IMR-90 (cell line): ENCODE data around the gene ABHD17C. TPM values are rescaled to one million over a fixed set of nuclear protein-coding genes. Genes with fewer than 3 reads are reported as not detected.

Experiments
- ATAC-seq: fragments of 200-7000 bp; cut with Tn5 transposase; 2 replicates; pipeline ENCODE4 v1.9.1; 2020; ENCODE audit warnings: low read depth, mild to moderate bottlenecking, moderate library complexity
- BruUV-seq: library from RNA; stranded (reverse); fragments of 400-500 nt; replicated peaks from 2 replicates; lab custom pipeline; 2021; lab: Mats Ljungman, UMichigan
- CTCF ChIA-PET: fragments of 300-600 bp; formaldehyde crosslinking; extraction: SDS; loops from one replicate; lab custom pipeline; 2021; ENCODE audit warnings: antibody characterized with exemption; lab: Yijun Ruan, JAX
- POLR2A ChIA-PET: fragments of 300-600 bp; sonication (Branson Sonifier 250); formaldehyde crosslinking; loops from one replicate; lab custom pipeline; 2022; ENCODE audit warnings: antibody characterized with exemption; ENCODE audit not compliant: unreplicated experiment; lab: Charles Lee
- DNase-seq: peaks from one replicate; pipeline ENCODE4 v3.0.0; 2013
- H2AFZ ChIP-seq: replicated peaks from 2 replicates; pipeline ENCODE3; 2013; ENCODE audit warnings: low read length, mild to moderate bottlenecking; ENCODE audit not compliant: poor library complexity
- H2AK5ac ChIP-seq: 2 replicates; pipeline ENCODE4 v1.6.1; 2013; ENCODE audit warnings: low read depth, low read length, inconsistent platforms
- H2AK9ac ChIP-seq: replicated peaks from 2 replicates; pipeline ENCODE3; 2013; ENCODE audit warnings: mild to moderate bottlenecking, low read depth, low read length, moderate library complexity; ENCODE audit not compliant: poor library complexity
- H2BK120ac ChIP-seq: 2 replicates; pipeline ENCODE4 v1.6.1; 2013; ENCODE audit warnings: low read depth, low read length, inconsistent platforms
- H2BK15ac ChIP-seq: 3 replicates; pipeline ENCODE4 v1.6.1; 2013; ENCODE audit warnings: low read depth, low read length, inconsistent platforms
- H2BK20ac ChIP-seq: 2 replicates; pipeline ENCODE4 v1.6.1; 2013; ENCODE audit warnings: low read depth, mild to moderate bottlenecking, inconsistent platforms, low read length, moderate library complexity
- H2BK5ac ChIP-seq: 2 replicates; pipeline ENCODE4 v1.6.1; 2013; ENCODE audit warnings: mild to moderate bottlenecking, low read depth, low read length, inconsistent platforms; ENCODE audit not compliant: poor library complexity, severe bottlenecking
- H3K14ac ChIP-seq: replicated peaks from 2 replicates; pipeline ENCODE4 v1.6.1; 2013; ENCODE audit warnings: low read depth, low read length, inconsistent platforms
- H3K18ac ChIP-seq: 2 replicates; pipeline ENCODE4 v1.6.1; 2013; ENCODE audit warnings: low read depth, low read length, control low read depth
- H3K23ac ChIP-seq: 2 replicates; pipeline ENCODE4 v1.6.1; 2013; ENCODE audit warnings: low read depth, low read length, inconsistent platforms
- H3K27ac ChIP-seq: 2 replicates; pipeline ENCODE4 v1.5.1; 2013; ENCODE audit warnings: mild to moderate bottlenecking, control low read depth, low read length; ENCODE audit not compliant: insufficient read depth
- H3K27me3 ChIP-seq: 2 replicates; pipeline ENCODE4 v1.6.1; 2013; ENCODE audit warnings: low read length; ENCODE audit not compliant: control insufficient read depth, insufficient read depth
- H3K36me3 ChIP-seq: 2 replicates; pipeline ENCODE4 v1.6.1; 2013; ENCODE audit warnings: low read length, mixed read lengths; ENCODE audit not compliant: control insufficient read depth, insufficient read depth
- H3K4ac ChIP-seq: 2 replicates; pipeline ENCODE4 v1.6.1; 2013; ENCODE audit warnings: low read depth, low read length, inconsistent platforms
- H3K4me1 ChIP-seq: 2 replicates; pipeline ENCODE4 v1.6.1; 2013; ENCODE audit warnings: low read length, mixed read lengths; ENCODE audit not compliant: control insufficient read depth, insufficient read depth
- H3K4me2 ChIP-seq: 2 replicates; pipeline ENCODE4 v1.6.1; 2013; ENCODE audit warnings: low read depth, mild to moderate bottlenecking, control low read depth, low read length, moderate library complexity
- H3K4me3 ChIP-seq: 2 replicates; pipeline ENCODE4 v1.5.1; 2013; ENCODE audit warnings: low read depth, mild to moderate bottlenecking, control low read depth, low read length, moderate library complexity; ENCODE audit not compliant: insufficient read depth
- H3K56ac ChIP-seq: 2 replicates; pipeline ENCODE4 v1.6.1; 2013; ENCODE audit warnings: low read length, inconsistent platforms; ENCODE audit not compliant: insufficient read depth; ENCODE audit errors: extremely low read depth
- H3K79me1 ChIP-seq, 2 experiments: 2 replicates each; pipeline ENCODE4 v1.6.1; 2013; ENCODE audit warnings: low read length in 2 of 2, inconsistent platforms in 1 of 2, low read depth in 1 of 2
- H3K9ac ChIP-seq: 2 replicates; pipeline ENCODE4 v1.6.1; 2013; ENCODE audit warnings: low read depth, low read length, control low read depth
- H3K9me1 ChIP-seq: 2 replicates; pipeline ENCODE4 v1.6.1; 2013; ENCODE audit warnings: low read length, inconsistent platforms; ENCODE audit not compliant: insufficient read depth
- H3K9me3 ChIP-seq: 2 replicates; pipeline ENCODE4 v1.6.1; 2013; ENCODE audit warnings: low read length; ENCODE audit not compliant: control insufficient read depth, insufficient read depth
- H4K20me1 ChIP-seq: 2 replicates; pipeline ENCODE4 v1.6.1; 2013; ENCODE audit warnings: low read length, inconsistent platforms; ENCODE audit not compliant: insufficient read depth
- H4K5ac ChIP-seq: 2 replicates; pipeline ENCODE4 v1.6.1; 2013; ENCODE audit warnings: mild to moderate bottlenecking, low read depth, low read length, control low read depth
- H4K8ac ChIP-seq, 2 experiments: 2 replicates each; pipeline ENCODE4 v1.6.1; 2013; ENCODE audit warnings: low read depth in 2 of 2, low read length in 2 of 2, control low read depth in 1 of 2, inconsistent platforms in 1 of 2
- H4K91ac ChIP-seq: 2 replicates; pipeline ENCODE4 v1.6.1; 2013; ENCODE audit warnings: low read depth, low read length, inconsistent platforms; ENCODE audit not compliant: insufficient read depth
- CEBPB ChIP-seq: IDR thresholded peaks from 2 replicates; pipeline ENCODE4 v1.6.1; 2012; ENCODE audit warnings: low read depth, low read length, improper control_type of control experiment
- MAZ ChIP-seq: IDR thresholded peaks from 2 replicates; pipeline ENCODE4 v1.6.1; 2012; ENCODE audit warnings: low read depth, mild to moderate bottlenecking, low read length, improper control_type of control experiment, moderate library complexity, borderline replicate concordance
- RCOR1 ChIP-seq: IDR thresholded peaks from 2 replicates; pipeline ENCODE4 v1.6.1; 2012; ENCODE audit warnings: mild to moderate bottlenecking, low read length, improper control_type of control experiment; ENCODE audit not compliant: insufficient replicate concordance
- RFX5 ChIP-seq: IDR thresholded peaks from 2 replicates; pipeline ENCODE4 v1.8.0; 2012; ENCODE audit warnings: low read depth, mild to moderate bottlenecking, low read length, moderate library complexity
- WGBS, 2 experiments: methylation state at CpG; one replicate each; pipeline versions ENCODE4 v1.1.5 to v1.1.7; 2013; ENCODE audit warnings: missing lambda C conversion rate in 2 of 2; ENCODE audit not compliant: insufficient read length in 1 of 2; ENCODE audit errors: extremely low coverage in 2 of 2; 5-methylcytosine and 5-hydroxymethylcytosine counted together
- dilution Hi-C: fragments of 300-500 bp; cut with HindIII; formaldehyde crosslinking; loops from one replicate; pipeline ENCODE4 v1.14.3; 2018; ENCODE audit warnings: low sequenced_read_pairs; ENCODE audit not compliant: unreplicated experiment
- in situ Hi-C: fragments of 300-500 bp; cut with MboI; formaldehyde crosslinking; loops from 3 replicates; pipeline ENCODE4 v1.14.3; 2019; ENCODE audit warnings: low sequenced_read_pairs, inconsistent platforms, mixed read lengths
- intact Hi-C: fragments of 100-400 bp; cut with micrococcal nuclease; formaldehyde crosslinking; loops from 2 replicates; pipeline ENCODE4 v1.10.0; 2022
- polyA plus RNA-seq, 3 experiments: library from polyadenylated mRNA; depleted of rRNA; stranded (reverse); fragments of >200 nt; gene quantifications; 2 replicates each; pipeline ENCODE4 v1.2.3, GENCODE V29; 2012; ENCODE audit warnings: low replicate concordance in 1 of 3
- total RNA-seq: library from RNA; depleted of rRNA; stranded (reverse); fragments of >200 nt; gene quantifications from 2 replicates; pipeline ENCODE4 v1.2.3, GENCODE V29; 2012

ABHD17C gene
- total and polyA plus RNA-seq, 2 of the 4 experiments (the other 2 are of a cell fraction) = 5.4 to 10.3 TPM

GRCh38 chr15:80697075-80697685 is 2.1 kb downstream of the ABHD17C start:
- H2BK15ac ChIP-seq = no peak overlapping the region
- H3K9me1 ChIP-seq = peaks cover 17% of the 10 kb centered on the region; the same call in 1 of the 2 replicates
- peak overlapping the region; percentile 82; the same call in 1 of the 2 replicates for H3K9ac ChIP-seq
- no peak overlapping the region; a peak in 1 of 4 replicates for H4K8ac ChIP-seq
- dilution Hi-C loops (no loop called here), in situ Hi-C loops (no loop called here), intact Hi-C loops (loop anchor here (2.0 to 5.0 kb wide), 3 partner anchors 78 to 275 kb away; no protein-coding TSS in a partner anchor)
- no peak overlapping the region for H3K27ac ChIP-seq
- no peak overlapping the region for H2BK20ac ChIP-seq
- WGBS, 2 experiments = 100% methylated on average over 1 of the region's 6 CpGs; no CpG with 5 or more reads in 1 of the 2 experiments
- H3K4me2 ChIP-seq = peak overlapping the region; percentile 98
- H3K56ac ChIP-seq = no peak overlapping the region; the same call in 1 of the 2 replicates
- 0 out of 2 replicates have a peak overlapping the region, but pooled peaks have one; percentile 22 for H2BK120ac ChIP-seq
- peaks cover 18% of the 10 kb centered on the region for H3K4me1 ChIP-seq
- peak overlapping the region; percentile 96 for H3K14ac ChIP-seq
- H4K20me1 ChIP-seq = peaks cover 55% of the 10 kb centered on the region
- H2AK5ac ChIP-seq = peak overlapping the region; percentile 21; the same call in 1 of the 2 replicates
- H3K36me3 ChIP-seq = peaks cover 1% of the 10 kb centered on the region; the same call in 1 of the 2 replicates
- H3K27me3 ChIP-seq = no peaks in the 10 kb centered on the region
- no peak overlapping the region for H4K5ac ChIP-seq
- TF ChIP-seq CEBPB = no peak
- no peak for TF ChIP-seq RCOR1
- TF ChIP-seq MAZ = no peak
- no peak for TF ChIP-seq RFX5
- BruUV-seq = no TSS peak
- ChIA-PET POLR2A (no interaction called here), CTCF (interaction anchor here (0.6 to 2.3 kb wide), 3 partner anchors 79 to 259 kb away, joined by 4 to 12 read pairs (median 8); no protein-coding TSS in a partner anchor)
- no peak overlapping the region for H4K91ac ChIP-seq
- peak overlapping the region; percentile 18; the same call in 1 of the 2 replicates for H3K4ac ChIP-seq
- ATAC-seq (no peak), DNase-seq (no peak)
- no peak overlapping the region for H2AK9ac ChIP-seq
- no peak overlapping the region for H3K18ac ChIP-seq
- H3K9me3 ChIP-seq = no peaks in the 10 kb centered on the region
- H3K79me1 ChIP-seq = peaks cover 33 to 75% of the 10 kb centered on the region in 2 experiments
- no peak overlapping the region for H2AFZ ChIP-seq
- H3K23ac ChIP-seq = peak overlapping the region; percentile 98
- H2BK5ac ChIP-seq = no peak overlapping the region
- H3K4me3 ChIP-seq = peak overlapping the region; percentile 100
